ENCODE measurements around the gene KRT26. TPM values are rescaled to one million over a fixed set of nuclear protein-coding genes. Genes with fewer than 3 reads are reported as not detected.

The KRT26 gene
- total and polyA plus RNA-seq, 2 of the 13 experiments (the other 11 are each of a cell fraction or from before 2014, with no cell fraction given), result not detected

DNA sequence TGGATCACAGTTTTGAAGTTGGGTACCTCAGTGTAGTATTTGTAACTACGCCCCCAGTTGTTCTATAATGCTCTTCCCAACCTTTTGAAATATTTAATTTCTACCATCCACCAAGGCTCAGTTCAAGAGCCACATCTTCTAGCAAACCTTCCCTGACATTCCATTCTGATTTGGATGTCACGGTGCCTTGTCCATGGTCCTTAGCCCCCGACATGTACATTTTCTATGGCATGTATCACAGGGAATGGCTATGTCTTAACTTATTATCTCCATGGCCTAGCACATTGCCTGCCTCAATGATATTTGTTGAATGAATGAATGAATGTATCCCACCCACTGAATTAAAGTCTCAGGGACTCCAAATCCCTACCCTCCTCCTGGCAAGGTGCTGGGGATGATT is 34.1 kb upstream of the KRT26 start:
- Histone ChIP-seq H3K9ac (ENCODE audit: insufficient read depth, low read depth, low read length) (no peak overlapping the region), H2AFZ (ENCODE audit: low read length) (no peak overlapping the region), H3K4me3 (replicated peaks in 1 of 3; ENCODE audit: insufficient read depth in 1 of 3, low read depth in 2 of 3, low read length in 3 of 3) (no peak overlapping the region), H3K27ac (ENCODE audit: extremely low read length, insufficient read depth, low read length) (no peak overlapping the region), H3K27me3 (ENCODE audit: control insufficient read depth in 1 of 2, insufficient read depth in 2 of 2, low read length in 2 of 2) (peaks cover 0 to 11% of the 10 kb centered on the region in 2 experiments; a peak in 3 of 5 replicates), H3K9me3 (ENCODE audit: low read length) (no peaks in the 10 kb centered on the region), H3K79me2 (ENCODE audit: insufficient read depth, low read length) (no peaks in the 10 kb centered on the region), H3K36me3 (replicated peaks in 1 of 2; ENCODE audit: control insufficient read depth in 1 of 2, insufficient read depth in 2 of 2, low read length in 2 of 2) (no peaks in the 10 kb centered on the region), H4K20me1 (ENCODE audit: insufficient read depth, low read length) (no peaks in the 10 kb centered on the region), H3K4me1 (ENCODE audit: insufficient read depth, low read length) (peaks cover 6% of the 10 kb centered on the region), H3K4me2 (ENCODE audit: low read depth, low read length) (no peak overlapping the region)
- CTCF ChIA-PET (ENCODE audit: low intra/inter-chr PET ratio, low total read pairs), result no interaction called here
- FAIRE-seq (no peak), ATAC-seq (no peak), DNase-seq (ENCODE audit: low spot score) (no peak)
- POLR2A ChIA-PET, result no interaction called here
- in situ Hi-C loops (cut with HindIII; ENCODE audit: extremely low pct_ligation_motif_present, low pct_unique_long_range_greater_than_20kb) (no loop called here), intact Hi-C loops (cut with micrococcal nuclease; ENCODE audit: unreplicated experiment) (no loop called here)
- TF ChIP-seq MIER2 (CRISPR knock-in tag; IDR thresholded peaks at IDR 0.05), result 0 out of 2 replicates have a peak, but pooled peaks have one; percentile 35
- TF ChIP-seq, protein P1, sequence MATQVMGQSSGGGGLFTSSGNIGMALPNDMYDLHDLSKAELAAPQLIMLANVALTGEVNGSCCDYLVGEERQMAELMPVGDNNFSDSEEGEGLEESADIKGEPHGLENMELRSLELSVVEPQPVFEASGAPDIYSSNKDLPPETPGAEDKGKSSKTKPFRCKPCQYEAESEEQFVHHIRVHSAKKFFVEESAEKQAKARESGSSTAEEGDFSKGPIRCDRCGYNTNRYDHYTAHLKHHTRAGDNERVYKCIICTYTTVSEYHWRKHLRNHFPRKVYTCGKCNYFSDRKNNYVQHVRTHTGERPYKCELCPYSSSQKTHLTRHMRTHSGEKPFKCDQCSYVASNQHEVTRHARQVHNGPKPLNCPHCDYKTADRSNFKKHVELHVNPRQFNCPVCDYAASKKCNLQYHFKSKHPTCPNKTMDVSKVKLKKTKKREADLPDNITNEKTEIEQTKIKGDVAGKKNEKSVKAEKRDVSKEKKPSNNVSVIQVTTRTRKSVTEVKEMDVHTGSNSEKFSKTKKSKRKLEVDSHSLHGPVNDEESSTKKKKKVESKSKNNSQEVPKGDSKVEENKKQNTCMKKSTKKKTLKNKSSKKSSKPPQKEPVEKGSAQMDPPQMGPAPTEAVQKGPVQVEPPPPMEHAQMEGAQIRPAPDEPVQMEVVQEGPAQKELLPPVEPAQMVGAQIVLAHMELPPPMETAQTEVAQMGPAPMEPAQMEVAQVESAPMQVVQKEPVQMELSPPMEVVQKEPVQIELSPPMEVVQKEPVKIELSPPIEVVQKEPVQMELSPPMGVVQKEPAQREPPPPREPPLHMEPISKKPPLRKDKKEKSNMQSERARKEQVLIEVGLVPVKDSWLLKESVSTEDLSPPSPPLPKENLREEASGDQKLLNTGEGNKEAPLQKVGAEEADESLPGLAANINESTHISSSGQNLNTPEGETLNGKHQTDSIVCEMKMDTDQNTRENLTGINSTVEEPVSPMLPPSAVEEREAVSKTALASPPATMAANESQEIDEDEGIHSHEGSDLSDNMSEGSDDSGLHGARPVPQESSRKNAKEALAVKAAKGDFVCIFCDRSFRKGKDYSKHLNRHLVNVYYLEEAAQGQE (IDR thresholded peaks at IDR 0.05; ENCODE audit: borderline replicate concordance in 1 of 2, low read depth in 1 of 2, low read length in 2 of 2), result peak in 1 of 2 experiments; percentile 83; a peak in 3 of 4 replicates
- TF ChIP-seq, protein P2, sequence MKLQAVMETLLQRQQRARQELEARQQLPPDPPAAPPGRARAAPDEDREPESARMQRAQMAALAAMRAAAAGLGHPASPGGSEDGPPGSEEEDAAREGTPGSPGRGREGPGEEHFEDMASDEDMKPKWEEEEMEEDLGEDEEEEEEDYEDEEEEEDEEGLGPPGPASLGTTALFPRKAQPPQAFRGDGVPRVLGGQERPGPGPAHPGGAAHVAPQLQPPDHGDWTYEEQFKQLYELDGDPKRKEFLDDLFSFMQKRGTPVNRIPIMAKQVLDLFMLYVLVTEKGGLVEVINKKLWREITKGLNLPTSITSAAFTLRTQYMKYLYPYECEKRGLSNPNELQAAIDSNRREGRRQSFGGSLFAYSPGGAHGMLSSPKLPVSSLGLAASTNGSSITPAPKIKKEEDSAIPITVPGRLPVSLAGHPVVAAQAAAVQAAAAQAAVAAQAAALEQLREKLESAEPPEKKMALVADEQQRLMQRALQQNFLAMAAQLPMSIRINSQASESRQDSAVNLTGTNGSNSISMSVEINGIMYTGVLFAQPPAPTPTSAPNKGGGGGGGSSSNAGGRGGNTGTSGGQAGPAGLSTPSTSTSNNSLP (IDR thresholded peaks at IDR 0.05; ENCODE audit: low read depth, low read length), result no peak
- BruUV-seq (replicated peaks), result no TSS peak
- WGBS (ENCODE audit: low lambda C conversion rate), result 46% methylated on average over 3 of the region's 3 CpGs
